ENCODE data around the gene ASPHD2. TPM values are rescaled to one million over a fixed set of nuclear protein-coding genes. Genes with fewer than 3 reads are reported as not detected.

Gene ASPHD2
- total and polyA plus RNA-seq, 2 of the 13 experiments (the other 11 are each of a cell fraction or from before 2014, with no cell fraction given), result 0.04 TPM

- TF ChIP-seq ZNF260 (CRISPR knock-in tag; IDR thresholded peaks at IDR 0.05; ENCODE audit: borderline replicate concordance, low read depth), result no peak
- no peak for TF ChIP-seq MYC (CRISPR knock-in tag; IDR thresholded peaks at IDR 0.05; ENCODE audit: borderline replicate concordance)
- no peak for TF ChIP-seq MAFF (IDR thresholded peaks at IDR 0.05; ENCODE audit: low read depth, low read length)
- no peak for TF ChIP-seq ZNF772 (CRISPR knock-in tag; IDR thresholded peaks at IDR 0.05)
- TF ChIP-seq ZNF839 (CRISPR knock-in tag; IDR thresholded peaks at IDR 0.05; ENCODE audit: borderline replicate concordance), result no peak
- no peak for TF ChIP-seq ZNF775 (CRISPR knock-in tag; IDR thresholded peaks at IDR 0.05; ENCODE audit: borderline replicate concordance)
- no peak for TF ChIP-seq CBFB (CRISPR knock-in tag; IDR thresholded peaks at IDR 0.05)
- TF ChIP-seq ASH2L (IDR thresholded peaks at IDR 0.05; ENCODE audit: insufficient read length, low read depth, low read length), result no peak
Observed at GRCh38 chr22:26447584-26448329, 18.7 kb downstream of the ASPHD2 start (continued).

GRCh38 chr22:26448334-26448733, 19.3 kb downstream of the ASPHD2 start:
- no peak for TF ChIP-seq CHD4 (IDR thresholded peaks at IDR 0.05; ENCODE audit: borderline replicate concordance, low read length)
- no peak for TF ChIP-seq ZBED4 (CRISPR knock-in tag; IDR thresholded peaks at IDR 0.05; ENCODE audit: borderline replicate concordance)
- BruUV-seq (replicated peaks), result no TSS peak
- peaks cover 6 to 23% of the 10 kb centered on the region in 2 experiments for H3K36me3 ChIP-seq (replicated peaks in 1 of 2; ENCODE audit: control insufficient read depth in 1 of 2, insufficient read depth in 2 of 2, low read length in 2 of 2)
- H3K79me2 ChIP-seq (ENCODE audit: insufficient read depth, low read length), result no peaks in the 10 kb centered on the region
- no peaks in the 10 kb centered on the region for H3K27me3 ChIP-seq (ENCODE audit: control insufficient read depth in 1 of 2, insufficient read depth in 2 of 2, low read length in 2 of 2)
- H3K9ac ChIP-seq (ENCODE audit: insufficient read depth, low read depth, low read length), result no peak overlapping the region
- no peak for FAIRE-seq
- WGBS (ENCODE audit: low lambda C conversion rate), result 28% methylated on average over 2 of the region's 5 CpGs
- no peak overlapping the region for H3K4me3 ChIP-seq (replicated peaks in 1 of 3; ENCODE audit: insufficient read depth in 1 of 3, low read depth in 2 of 3, low read length in 3 of 3)
- no peak overlapping the region for H3K4me2 ChIP-seq (ENCODE audit: low read depth, low read length)
- ATAC-seq, result no peak
- H3K4me1 ChIP-seq (ENCODE audit: insufficient read depth, low read length), result no peaks in the 10 kb centered on the region
- DNase-seq (ENCODE audit: low spot score), result no peak
- H2AFZ ChIP-seq (ENCODE audit: low read length), result no peak overlapping the region
- CTCF ChIA-PET (ENCODE audit: low intra/inter-chr PET ratio, low total read pairs), result no interaction called here
- H3K9me3 ChIP-seq (ENCODE audit: low read length), result no peaks in the 10 kb centered on the region
- POLR2A ChIA-PET, result no interaction called here
- intact Hi-C loops (cut with micrococcal nuclease; ENCODE audit: unreplicated experiment) (no loop called here), in situ Hi-C loops (cut with HindIII; ENCODE audit: extremely low pct_ligation_motif_present, low pct_unique_long_range_greater_than_20kb) (no loop called here)
- no peak overlapping the region for H3K27ac ChIP-seq (ENCODE audit: extremely low read length, insufficient read depth, low read length)
- H4K20me1 ChIP-seq (ENCODE audit: insufficient read depth, low read length), result no peaks in the 10 kb centered on the region

All from HepG2 (cell line).